GM19351 (cell line): ENCODE measurements around the gene DDX3X.
"Not testable (repeated sequence)": the region's sequence is repeated elsewhere in the genome, so short reads cannot be mapped to it uniquely, and the experiment has no call there.

Experiments used
- ATAC-seq: cut with Tn5 transposase; IDR thresholded peaks from one replicate; pipeline ENCODE4 v1.9.1; 2021; ENCODE audit warnings: mild to moderate bottlenecking, moderate library complexity; ENCODE audit not compliant: unreplicated experiment

Gene DDX3X

GRCh38 chrX:41411222-41411621 lies 77.3 kb downstream of the DDX3X start:
- not testable (repeated sequence) for ATAC-seq

- no peak for ATAC-seq
These were observed 78.5 kb downstream of the DDX3X start for GRCh38 chrX:41412261-41413081.
